ENCODE results near the gene KCNJ2.

KCNJ2 gene

DNA sequence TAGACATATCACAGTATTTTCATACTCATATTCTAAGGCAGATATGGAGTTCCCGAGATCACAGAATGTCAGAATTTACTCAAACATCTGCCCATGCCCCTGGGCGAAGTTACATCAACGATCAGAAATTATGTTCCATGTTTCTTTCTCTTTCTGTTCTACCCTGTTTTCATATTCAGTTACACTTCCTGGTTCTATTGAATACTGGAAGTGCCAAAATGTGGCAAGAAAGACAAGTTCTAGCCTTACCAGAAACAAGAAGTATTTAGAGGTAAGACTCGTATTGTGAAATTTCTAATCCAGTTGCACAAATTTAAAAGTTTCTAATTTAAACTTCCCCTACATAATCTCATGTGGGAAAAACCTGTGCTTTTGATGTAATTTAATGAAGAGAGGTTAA is 36.1 kb downstream of the KCNJ2 start:
- no peak for DNase-seq (ENCODE audit: low read depth)

DNA sequence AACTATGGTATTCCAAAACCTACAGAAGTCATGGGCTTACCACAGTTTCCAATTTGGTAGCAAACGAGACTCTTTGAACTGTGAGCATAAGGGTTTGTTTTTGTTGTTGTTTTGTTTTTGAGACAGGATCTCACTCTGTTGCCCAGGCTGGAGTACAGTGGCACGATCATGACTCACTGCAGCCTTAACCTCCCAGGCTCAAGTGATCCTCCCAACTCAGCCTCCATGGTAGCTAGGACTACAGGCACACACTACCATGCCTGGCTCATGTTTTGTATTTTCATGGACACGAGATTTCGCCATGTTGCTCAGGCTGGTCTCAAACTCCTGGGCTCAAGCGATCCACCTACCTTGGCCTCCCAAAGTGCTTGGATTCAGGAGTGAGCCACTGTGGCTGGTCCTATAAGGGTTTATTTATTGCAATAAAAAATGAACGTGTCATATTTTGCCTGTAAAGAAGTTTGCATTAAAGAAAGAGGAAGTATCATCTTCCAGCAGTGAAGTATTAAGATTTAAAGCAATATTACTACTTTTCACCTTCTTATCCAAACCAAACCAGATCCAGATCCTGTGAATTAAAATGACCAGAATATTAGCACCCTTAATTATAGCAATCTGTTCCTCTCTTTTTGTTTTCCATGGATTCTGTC is 37.2 kb downstream of the KCNJ2 start:
- no peak for DNase-seq (ENCODE audit: low read depth)

- no peak for DNase-seq (ENCODE audit: low read depth)
These were observed 37.9 kb downstream of the KCNJ2 start for GRCh38 chr17:70207184-70207583.

DNA sequence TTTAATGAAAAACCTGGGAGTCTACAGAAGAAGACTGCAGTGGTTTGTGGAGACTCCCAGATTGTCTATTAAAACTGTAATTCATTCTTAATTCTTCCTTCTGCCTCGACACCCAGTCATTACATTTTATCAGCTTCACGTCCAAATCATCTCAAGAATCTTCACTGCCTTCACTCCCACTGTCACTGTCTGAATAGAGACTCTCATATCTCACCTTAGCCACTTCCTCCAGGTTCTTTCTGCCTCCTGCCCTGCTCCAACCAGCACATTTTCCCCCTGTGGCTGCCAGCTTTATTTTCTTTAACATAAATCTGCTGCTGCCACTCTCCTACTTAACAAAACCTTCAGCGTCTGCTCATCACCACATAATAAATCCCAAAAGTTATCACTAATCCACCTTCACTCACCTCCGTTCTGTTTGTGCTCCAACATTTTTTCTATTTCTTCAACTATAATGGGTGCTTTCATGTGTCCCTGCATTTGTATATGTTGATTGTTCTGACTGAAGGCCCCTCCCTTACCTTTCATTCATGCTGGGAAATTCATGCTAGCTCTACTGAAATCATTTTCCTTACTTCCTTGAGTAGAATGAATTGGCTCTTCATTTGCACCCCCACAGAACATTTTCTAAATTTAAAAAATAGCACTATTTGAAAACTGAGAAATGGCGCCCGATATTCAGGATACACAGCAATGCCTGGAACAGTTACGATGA is 38.9 kb downstream of the KCNJ2 start:
- no peak for DNase-seq (ENCODE audit: low read depth)

DNA sequence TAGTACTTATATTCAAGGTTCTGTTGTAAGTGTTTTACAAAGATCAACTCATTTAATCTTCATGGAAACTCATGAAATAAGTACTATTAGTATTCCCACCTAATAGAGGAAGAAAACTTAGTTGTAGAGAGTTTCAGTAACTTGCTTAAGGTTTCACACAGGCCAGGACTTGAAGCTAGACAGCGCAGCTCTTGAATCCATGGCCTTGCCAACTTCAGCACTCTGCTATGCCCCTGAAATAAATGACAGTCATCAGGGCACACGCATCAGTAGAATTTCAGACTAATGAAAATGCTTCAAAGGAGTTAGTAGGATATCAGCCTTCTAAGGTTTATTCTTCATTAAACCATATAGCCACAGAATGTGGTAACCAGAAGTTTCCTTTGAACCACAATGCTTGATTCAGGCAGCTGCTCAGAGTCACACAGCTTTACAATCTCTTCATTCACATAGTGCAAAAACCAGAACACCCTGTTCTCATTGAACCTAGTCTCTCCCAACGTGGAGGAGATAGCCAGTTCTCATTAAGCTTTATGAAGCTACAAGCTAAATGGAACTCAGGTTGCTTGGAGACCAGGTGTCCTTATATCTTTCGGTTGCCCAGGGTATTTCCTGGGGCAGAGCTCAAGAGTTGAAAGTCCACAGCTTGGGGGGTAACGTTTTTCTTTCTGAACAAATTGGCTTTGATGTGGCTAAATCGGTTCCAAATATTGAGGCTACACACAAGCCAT is 39.7 kb downstream of the KCNJ2 start:
- no peak for DNase-seq (ENCODE audit: low read depth)

GRCh38 chr17:70215656-70216055 is 46.3 kb downstream of the KCNJ2 start:
- DNase-seq (ENCODE audit: low read depth), result no peak

DNA sequence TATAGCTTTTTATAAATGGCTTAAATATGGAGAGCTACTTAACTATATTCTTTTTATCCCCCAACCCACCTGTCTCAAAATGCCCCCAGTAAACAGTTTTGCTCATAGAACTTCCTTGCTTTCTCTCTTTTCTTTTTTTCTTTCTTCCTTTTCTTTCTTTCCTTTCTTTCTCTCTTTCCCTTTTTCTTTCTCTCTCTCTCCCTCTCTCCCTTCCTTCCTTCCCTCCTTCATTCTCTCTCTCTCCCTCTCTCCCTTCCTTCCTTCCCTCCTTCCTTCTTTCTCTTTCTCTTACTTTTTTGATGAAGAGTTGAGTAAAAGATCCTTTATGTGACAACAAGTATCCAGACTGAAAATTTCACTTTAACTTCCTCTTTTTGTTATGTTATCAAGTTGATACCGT is 48.2 kb downstream of the KCNJ2 start:
- DNase-seq (ENCODE audit: low read depth), result no peak

DNA sequence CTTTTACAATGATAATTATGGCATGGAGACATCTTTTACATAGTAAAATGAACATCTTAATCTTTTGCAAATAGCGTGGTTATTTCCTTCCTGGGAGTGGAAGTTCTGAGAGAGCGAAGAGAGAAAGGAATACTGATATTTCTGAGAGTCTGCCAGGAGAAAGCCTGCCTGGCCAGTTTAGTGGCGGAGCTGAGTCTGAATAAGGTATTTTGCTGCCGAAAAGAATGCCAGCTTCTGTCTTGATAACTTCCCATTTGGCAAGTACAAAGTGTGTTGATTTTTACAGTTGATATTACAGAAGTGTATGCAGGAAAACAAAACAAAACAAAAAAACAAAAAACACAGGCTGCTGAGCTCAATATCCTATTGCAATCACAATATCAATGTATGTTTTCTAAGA is 55.9 kb downstream of the KCNJ2 start:
- no peak for DNase-seq (ENCODE audit: low read depth)
